ENCODE measurements around the gene AARS2.
A peak's percentile ranks its signal among the peaks of the same experiment; 100 is the strongest.

- TF ChIP-seq CTCF (IDR thresholded peaks at IDR 0.05) (peak in 3 of 4 experiments; percentile 54 to 74 (median 55)), POLR2AphosphoS5 (IDR thresholded peaks at IDR 0.05) (no peak), POLR2A (IDR thresholded peaks at IDR 0.05) (no peak), EP300 (IDR thresholded peaks at IDR 0.05) (no peak)
These were observed 8.6 kb downstream of the AARS2 start for GRCh38 chr6:44304282-44305199.
